PC-3 (cell line): ENCODE results near the gene RYR2. TPM values are rescaled to one million over a fixed set of nuclear protein-coding genes. Genes with fewer than 3 reads are reported as not detected.

Experiments
- ATAC-seq: fragments of 200-7000 bp; cut with Tn5 transposase; 2 replicates; pipeline ENCODE4 v1.9.1; 2020; ENCODE audit warnings: mild to moderate bottlenecking, moderate library complexity
- BruUV-seq: library from RNA; stranded (reverse); fragments of 400-500 nt; replicated peaks from 2 replicates; lab custom pipeline; 2021; lab: Mats Ljungman, UMichigan
- CTCF ChIA-PET: fragments of 300-600 bp; sonication (Branson Sonifier 250); formaldehyde crosslinking; loops from one replicate; lab custom pipeline; 2022; ENCODE audit warnings: antibody characterized with exemption; lab: Charles Lee
- POLR2A ChIA-PET: fragments of 300-600 bp; sonication (Branson Sonifier 250); formaldehyde crosslinking; loops from one replicate; lab custom pipeline; 2022; ENCODE audit warnings: antibody characterized with exemption; ENCODE audit not compliant: unreplicated experiment; lab: Charles Lee
- DNase-seq: peaks from one replicate; pipeline ENCODE4 v3.0.0-alpha.2; 2015
- H2AFZ ChIP-seq: fragments of 300-600 bp; sonication (generic); 2 replicates; pipeline ENCODE4 v1.6.0; 2016; ENCODE audit warnings: antibody characterized with exemption, low read length
- H3F3A ChIP-seq: fragments of 300-600 bp; sonication (generic); one replicate; pipeline ENCODE4 v1.6.0; 2017; ENCODE audit warnings: antibody characterized with exemption, low read length, control low read depth, mild to moderate bottlenecking; ENCODE audit not compliant: unreplicated experiment
- H3K27ac ChIP-seq: fragments of 300-600 bp; sonication (generic); 2 replicates; pipeline ENCODE4 v1.5.1; 2016; ENCODE audit warnings: mild to moderate bottlenecking, low read length
- H3K27me3 ChIP-seq: fragments of 300-600 bp; sonication (generic); 2 replicates; pipeline ENCODE4 v1.6.1; 2016; ENCODE audit warnings: low read length, mixed read lengths
- H3K36me3 ChIP-seq: fragments of 300-600 bp; sonication (generic); 2 replicates; pipeline ENCODE4 v1.6.1; 2016; ENCODE audit warnings: low read depth, mixed run types, low read length, mixed read lengths
- H3K4me1 ChIP-seq: fragments of 300-600 bp; sonication (generic); 2 replicates; pipeline ENCODE4 v1.5.1; 2016; ENCODE audit warnings: low read length; ENCODE audit not compliant: insufficient read depth
- H3K4me2 ChIP-seq: fragments of 300-600 bp; sonication (generic); 2 replicates; pipeline ENCODE4 v1.6.0; 2016; ENCODE audit warnings: low read length
- H3K4me3 ChIP-seq: fragments of 300-600 bp; sonication (generic); 2 replicates; pipeline ENCODE4 v1.5.1; 2016; ENCODE audit warnings: mild to moderate bottlenecking, low read length, mixed read lengths
- H3K79me2 ChIP-seq: fragments of 300-600 bp; sonication (generic); 2 replicates; pipeline ENCODE4 v1.6.1; 2017; ENCODE audit warnings: low read length, mixed read lengths
- H3K9ac ChIP-seq: fragments of 300-600 bp; sonication (generic); 2 replicates; pipeline ENCODE4 v1.6.0; 2016; ENCODE audit warnings: mild to moderate bottlenecking, low read length
- H3K9me2 ChIP-seq: fragments of 300-600 bp; sonication (generic); replicated peaks from 2 replicates; pipeline ENCODE4 v1.6.1; 2016; ENCODE audit warnings: mixed run types, low read length, mixed read lengths
- H3K9me3 ChIP-seq: fragments of 300-600 bp; sonication (generic); 2 replicates; pipeline ENCODE4 v1.6.1; 2016; ENCODE audit warnings: low read length, mixed read lengths
- H4K20me1 ChIP-seq: fragments of 300-600 bp; sonication (generic); 2 replicates; pipeline ENCODE4 v1.6.1; 2016; ENCODE audit warnings: low read length, mixed read lengths
- EZH2 ChIP-seq: fragments of 300-600 bp; sonication (generic); IDR thresholded peaks from one replicate; pipeline ENCODE4 v1.6.1; 2017; ENCODE audit warnings: antibody characterized with exemption, mild to moderate bottlenecking, low read length; ENCODE audit not compliant: unreplicated experiment
- EZH2phosphoT487 ChIP-seq: fragments of 300-600 bp; sonication (generic); IDR thresholded peaks from 2 replicates; pipeline ENCODE4 v1.6.1; 2018; ENCODE audit warnings: mild to moderate bottlenecking, antibody characterized with exemption, low read length, borderline replicate concordance
- intact Hi-C: fragments of 100-400 bp; cut with micrococcal nuclease; formaldehyde crosslinking; loops from 2 replicates; pipeline ENCODE4 v1.9.0; 2023
- total RNA-seq: library from RNA; depleted of rRNA; stranded (reverse); fragments of >200 nt; gene quantifications from 2 replicates; pipeline ENCODE4 v1.2.3, GENCODE V29; 2014
- TF ChIP-seq, protein P1 (sequence below): fragments of 300-600 bp; sonication (generic); conservative IDR thresholded peaks from 2 replicates; pipeline ENCODE4 v1.5.1; 2017; ENCODE audit warnings: antibody characterized with exemption, low read depth, mild to moderate bottlenecking, low read length

RYR2 gene
- total RNA-seq, 1 experiment from 2014 or later, result not detected

DNA sequence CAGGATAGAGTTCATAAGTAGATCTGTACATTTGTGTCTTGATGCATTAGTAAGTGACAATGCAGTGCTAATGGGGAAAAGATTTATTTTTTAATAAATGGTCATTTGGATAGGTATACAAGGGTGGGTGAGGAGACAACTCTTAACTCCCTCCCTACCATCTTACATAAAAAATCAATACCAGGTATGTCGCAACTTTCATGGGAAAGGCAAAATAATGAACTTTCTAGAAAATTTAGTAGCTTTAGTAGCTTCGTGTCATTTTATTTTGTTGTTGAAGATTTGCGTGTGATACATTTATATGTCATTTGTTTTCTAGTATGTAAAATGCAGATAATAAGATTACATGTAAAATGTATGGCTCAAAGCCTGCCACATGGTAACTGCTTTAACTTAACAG, 310.8 kb downstream of the RYR2 start:
- no peak for ATAC-seq
- no peaks in the 10 kb centered on the region; the same call in 1 of the 2 replicates for H3K27me3 ChIP-seq
- H3K4me2 ChIP-seq, result no peak overlapping the region
- H3K27ac ChIP-seq, result no peak overlapping the region
- H2AFZ ChIP-seq, result no peak overlapping the region
- H3K79me2 ChIP-seq, result no peaks in the 10 kb centered on the region
- no peaks in the 10 kb centered on the region for H3K36me3 ChIP-seq
- no peaks in the 10 kb centered on the region for H3K9me3 ChIP-seq
- H3K4me3 ChIP-seq, result no peak overlapping the region
- no peaks in the 10 kb centered on the region for H3F3A ChIP-seq
- POLR2A ChIA-PET, result no interaction called here
- intact Hi-C loops, result no loop called here
- H4K20me1 ChIP-seq, result no peaks in the 10 kb centered on the region
- no peak overlapping the region for H3K9ac ChIP-seq
- no peak for DNase-seq
- BruUV-seq, result no TSS peak
- CTCF ChIA-PET, result no interaction called here
- H3K4me1 ChIP-seq, result no peaks in the 10 kb centered on the region
- TF ChIP-seq, protein P1, sequence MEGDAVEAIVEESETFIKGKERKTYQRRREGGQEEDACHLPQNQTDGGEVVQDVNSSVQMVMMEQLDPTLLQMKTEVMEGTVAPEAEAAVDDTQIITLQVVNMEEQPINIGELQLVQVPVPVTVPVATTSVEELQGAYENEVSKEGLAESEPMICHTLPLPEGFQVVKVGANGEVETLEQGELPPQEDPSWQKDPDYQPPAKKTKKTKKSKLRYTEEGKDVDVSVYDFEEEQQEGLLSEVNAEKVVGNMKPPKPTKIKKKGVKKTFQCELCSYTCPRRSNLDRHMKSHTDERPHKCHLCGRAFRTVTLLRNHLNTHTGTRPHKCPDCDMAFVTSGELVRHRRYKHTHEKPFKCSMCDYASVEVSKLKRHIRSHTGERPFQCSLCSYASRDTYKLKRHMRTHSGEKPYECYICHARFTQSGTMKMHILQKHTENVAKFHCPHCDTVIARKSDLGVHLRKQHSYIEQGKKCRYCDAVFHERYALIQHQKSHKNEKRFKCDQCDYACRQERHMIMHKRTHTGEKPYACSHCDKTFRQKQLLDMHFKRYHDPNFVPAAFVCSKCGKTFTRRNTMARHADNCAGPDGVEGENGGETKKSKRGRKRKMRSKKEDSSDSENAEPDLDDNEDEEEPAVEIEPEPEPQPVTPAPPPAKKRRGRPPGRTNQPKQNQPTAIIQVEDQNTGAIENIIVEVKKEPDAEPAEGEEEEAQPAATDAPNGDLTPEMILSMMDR, result no peak
- TF ChIP-seq EZH2 (no peak), EZH2phosphoT487 (no peak)
- H3K9me2 ChIP-seq, result no peaks in the 10 kb centered on the region

DNA sequence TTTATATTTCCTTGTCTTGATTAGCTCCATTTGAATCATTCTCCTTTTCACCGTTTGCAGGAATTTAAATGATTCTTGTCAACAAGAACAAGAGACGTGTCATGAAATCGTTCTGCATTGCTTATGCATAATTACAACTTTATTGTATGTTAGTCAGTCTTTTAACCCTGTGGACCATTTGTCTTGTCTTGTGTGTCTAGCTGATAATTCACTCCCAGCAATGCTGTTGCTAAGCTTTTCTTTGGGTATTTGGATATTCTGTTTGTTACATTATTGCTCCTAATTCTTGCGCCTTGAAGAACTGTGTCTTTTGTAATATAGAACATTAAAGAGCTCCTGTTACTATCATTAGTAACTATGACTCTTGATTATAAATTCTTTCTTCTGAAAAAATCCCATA, 311.9 kb downstream of the RYR2 start:
- no peaks in the 10 kb centered on the region for H3K79me2 ChIP-seq
- DNase-seq (no peak), ATAC-seq (no peak)
- no peak overlapping the region for H3K4me2 ChIP-seq
- CTCF ChIA-PET, result no interaction called here
- intact Hi-C loops, result no loop called here
- no peaks in the 10 kb centered on the region for H3K36me3 ChIP-seq
- no TSS peak for BruUV-seq
- H3K4me1 ChIP-seq, result no peaks in the 10 kb centered on the region
- POLR2A ChIA-PET, result no interaction called here
- no peaks in the 10 kb centered on the region for H3F3A ChIP-seq
- no peaks in the 10 kb centered on the region; the same call in 1 of the 2 replicates for H3K27me3 ChIP-seq
- H3K9me3 ChIP-seq, result no peaks in the 10 kb centered on the region
- no peaks in the 10 kb centered on the region for H3K9me2 ChIP-seq
- H3K4me3 ChIP-seq, result no peak overlapping the region
- H4K20me1 ChIP-seq, result no peaks in the 10 kb centered on the region
- no peak overlapping the region for H3K9ac ChIP-seq
- no peak overlapping the region for H3K27ac ChIP-seq
- no peak overlapping the region for H2AFZ ChIP-seq
- no peak for TF ChIP-seq EZH2
- TF ChIP-seq, protein P1, result no peak
- TF ChIP-seq EZH2phosphoT487, result no peak

DNA sequence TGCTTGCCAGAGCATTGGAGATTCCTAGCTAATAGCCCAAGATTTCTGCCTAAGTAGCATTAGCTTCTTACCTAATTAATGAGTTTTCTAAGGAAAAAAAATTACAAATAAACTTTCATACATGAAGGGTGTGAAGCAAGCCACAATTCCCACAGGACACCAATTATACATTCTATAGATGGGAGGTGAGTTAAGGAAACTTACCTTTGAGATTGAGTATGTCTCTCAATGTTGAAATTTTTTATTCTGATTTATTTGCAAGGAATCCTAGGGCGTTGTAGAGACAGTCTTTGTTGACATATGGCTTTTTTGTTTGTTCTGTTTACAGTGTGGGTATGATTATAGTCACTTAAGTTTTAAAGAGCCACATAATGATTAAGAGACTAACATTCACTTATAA, 313.0 kb downstream of the RYR2 start:
- H2AFZ ChIP-seq, result no peak overlapping the region
- ATAC-seq, result no peak
- intact Hi-C loops, result no loop called here
- no peak overlapping the region for H3K4me3 ChIP-seq
- H3K4me1 ChIP-seq, result no peaks in the 10 kb centered on the region
- no peaks in the 10 kb centered on the region for H4K20me1 ChIP-seq
- CTCF ChIA-PET, result no interaction called here
- no peaks in the 10 kb centered on the region; the same call in 1 of the 2 replicates for H3K27me3 ChIP-seq
- TF ChIP-seq EZH2phosphoT487 (no peak), EZH2 (no peak)
- TF ChIP-seq, protein P1, result no peak
- no peaks in the 10 kb centered on the region for H3K9me3 ChIP-seq
- no peak for DNase-seq
- no peaks in the 10 kb centered on the region for H3K36me3 ChIP-seq
- no TSS peak for BruUV-seq
- no peak overlapping the region for H3K4me2 ChIP-seq
- no peak overlapping the region for H3K27ac ChIP-seq
- no peaks in the 10 kb centered on the region for H3F3A ChIP-seq
- POLR2A ChIA-PET, result no interaction called here
- H3K9ac ChIP-seq, result no peak overlapping the region
- no peaks in the 10 kb centered on the region for H3K79me2 ChIP-seq
- H3K9me2 ChIP-seq, result no peaks in the 10 kb centered on the region
